ENCODE data around the gene SORCS2. TPM values are rescaled to one million over a fixed set of nuclear protein-coding genes. Genes with fewer than 3 reads are reported as not detected.

The SORCS2 gene
- total RNA-seq, 2 experiments from 2014 or later = 0.03 TPM; not detected in 1

GRCh38 chr4:7630568-7631287 lies 438.4 kb downstream of the SORCS2 start:
- TF ChIP-seq EZH2phosphoT487 (IDR thresholded peaks at IDR 0.05; ENCODE audit: borderline replicate concordance, low read depth, low read length) (no peak), CTCF (conservative IDR thresholded peaks at IDR 0.05; ENCODE audit: low read length) (no peak)
- Histone ChIP-seq H3K36me3 (ENCODE audit: insufficient read depth, low read length) (no peaks in the 10 kb centered on the region), H3K9me3 (ENCODE audit: low read length) (no peaks in the 10 kb centered on the region), H3K27ac (ENCODE audit: low read depth, low read length, poor library complexity, severe bottlenecking) (no peak overlapping the region), H3K4me1 (ENCODE audit: insufficient read depth, low read length, poor library complexity, severe bottlenecking) (no peaks in the 10 kb centered on the region), H2AFZ (ENCODE audit: low read length) (no peak overlapping the region), H3K4me3 (ENCODE audit: low read depth, low read length, poor library complexity, severe bottlenecking) (no peak overlapping the region), H4K20me1 (ENCODE audit: insufficient read depth, low read length) (no peaks in the 10 kb centered on the region), H3K4me2 (ENCODE audit: low read length) (no peak overlapping the region), H3K9me2 (ENCODE audit: insufficient read depth, low read length) (no peaks in the 10 kb centered on the region), H3K79me2 (ENCODE audit: insufficient read depth, low read depth, low read length) (no peaks in the 10 kb centered on the region)
- no TSS peak for BruUV-seq (replicated peaks)
- CTCF ChIA-PET (ENCODE audit: unreplicated experiment) = no interaction called here
- no peak for DNase-seq (ENCODE audit: low spot score)
- POLR2A ChIA-PET = no interaction called here
- intact Hi-C loops (cut with micrococcal nuclease; ENCODE audit: unreplicated experiment) = no loop called here

DNA sequence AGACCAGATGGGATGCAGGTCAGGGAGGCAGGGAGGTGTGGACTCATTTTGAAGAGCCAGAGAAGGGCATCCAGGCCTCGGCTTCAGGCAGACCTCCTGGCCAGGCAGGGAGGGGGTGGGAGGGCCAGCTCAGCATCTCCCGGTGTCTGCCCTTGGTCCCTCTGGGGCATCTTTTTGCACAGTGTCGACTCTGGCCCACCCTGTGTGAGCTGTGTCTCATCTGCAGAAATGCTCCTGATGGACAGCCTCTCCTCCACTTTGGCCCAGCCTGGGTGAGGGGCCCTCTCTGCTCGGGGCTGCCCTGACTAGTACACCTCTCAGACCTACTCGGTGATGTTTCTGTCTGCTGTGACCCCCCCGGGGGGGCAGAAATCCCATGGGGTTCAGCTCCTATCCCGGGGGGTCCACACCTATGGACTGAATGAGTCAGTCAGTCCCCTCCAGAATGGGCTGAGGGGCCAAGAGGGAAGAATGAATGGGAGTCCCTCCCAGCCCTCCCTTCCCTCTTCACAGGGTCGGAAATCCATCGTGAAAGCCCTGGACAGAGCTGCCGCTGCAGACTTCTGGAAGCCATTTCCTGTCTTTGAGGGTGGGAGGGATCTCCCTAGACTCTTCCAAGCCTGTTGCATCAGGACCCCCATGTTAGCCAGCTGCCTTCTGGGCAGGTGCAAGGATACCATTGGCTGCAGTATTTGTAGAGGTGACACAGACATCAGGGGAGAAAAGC lies 439.1 kb downstream of the SORCS2 start:
- H4K20me1 ChIP-seq (ENCODE audit: insufficient read depth, low read length) = no peaks in the 10 kb centered on the region
- CTCF ChIA-PET (ENCODE audit: unreplicated experiment) = no interaction called here
- no peaks in the 10 kb centered on the region for H3K9me2 ChIP-seq (ENCODE audit: insufficient read depth, low read length)
- no peaks in the 10 kb centered on the region for H3K9me3 ChIP-seq (ENCODE audit: low read length)
- intact Hi-C loops (cut with micrococcal nuclease; ENCODE audit: unreplicated experiment) = no loop called here
- BruUV-seq (replicated peaks) = no TSS peak
- H3K27ac ChIP-seq (ENCODE audit: low read depth, low read length, poor library complexity, severe bottlenecking) = no peak overlapping the region
- H3K4me3 ChIP-seq (ENCODE audit: low read depth, low read length, poor library complexity, severe bottlenecking) = no peak overlapping the region
- H3K79me2 ChIP-seq (ENCODE audit: insufficient read depth, low read depth, low read length) = no peaks in the 10 kb centered on the region
- POLR2A ChIA-PET = interaction anchor here (0.6 kb wide), 1 partner anchor 1752 kb away, joined by 5 read pairs; no protein-coding TSS in a partner anchor
- H3K4me1 ChIP-seq (ENCODE audit: insufficient read depth, low read length, poor library complexity, severe bottlenecking) = no peaks in the 10 kb centered on the region
- no peak overlapping the region for H3K4me2 ChIP-seq (ENCODE audit: low read length)
- no peak overlapping the region for H2AFZ ChIP-seq (ENCODE audit: low read length)
- DNase-seq (ENCODE audit: low spot score) = no peak
- no peak for TF ChIP-seq CTCF (conservative IDR thresholded peaks at IDR 0.05; ENCODE audit: low read length)
- TF ChIP-seq EZH2phosphoT487 (IDR thresholded peaks at IDR 0.05; ENCODE audit: borderline replicate concordance, low read depth, low read length) = no peak
- no peaks in the 10 kb centered on the region for H3K36me3 ChIP-seq (ENCODE audit: insufficient read depth, low read length)

- Histone ChIP-seq H3K4me3 (ENCODE audit: low read depth, low read length, poor library complexity, severe bottlenecking) (no peak overlapping the region), H4K20me1 (ENCODE audit: insufficient read depth, low read length) (no peaks in the 10 kb centered on the region), H3K9me2 (ENCODE audit: insufficient read depth, low read length) (no peaks in the 10 kb centered on the region), H3K27ac (ENCODE audit: low read depth, low read length, poor library complexity, severe bottlenecking) (no peak overlapping the region), H3K36me3 (ENCODE audit: insufficient read depth, low read length) (no peaks in the 10 kb centered on the region), H2AFZ (ENCODE audit: low read length) (no peak overlapping the region), H3K9me3 (ENCODE audit: low read length) (no peaks in the 10 kb centered on the region), H3K4me1 (ENCODE audit: insufficient read depth, low read length, poor library complexity, severe bottlenecking) (no peaks in the 10 kb centered on the region), H3K79me2 (ENCODE audit: insufficient read depth, low read depth, low read length) (no peaks in the 10 kb centered on the region), H3K4me2 (ENCODE audit: low read length) (no peak overlapping the region)
- no TSS peak for BruUV-seq (replicated peaks)
- POLR2A ChIA-PET = no interaction called here
- CTCF ChIA-PET (ENCODE audit: unreplicated experiment) = no interaction called here
- DNase-seq (ENCODE audit: low spot score) = no peak
- intact Hi-C loops (cut with micrococcal nuclease; ENCODE audit: unreplicated experiment) = no loop called here
- TF ChIP-seq CTCF (conservative IDR thresholded peaks at IDR 0.05; ENCODE audit: low read length) (no peak), EZH2phosphoT487 (IDR thresholded peaks at IDR 0.05; ENCODE audit: borderline replicate concordance, low read depth, low read length) (no peak)
Measured at GRCh38 chr4:7632341-7632740, 440.0 kb downstream of the SORCS2 start.

Measured in OCI-LY7 (cell line).